Natural killer cell treated with Interleukin-12 subunit alpha and Interleukin-12 subunit beta and Interleukin-15 and Interleukin-18, amount 100 ng/mL, for 72 hours (primary cell): ENCODE data around the gene RGS2. TPM values are rescaled to one million over a fixed set of nuclear protein-coding genes. Genes with fewer than 3 reads are reported as not detected.

Source experiments
- ATAC-seq, 2 donors: fragments of 150-1000 bp; cut with Tn5 transposase in 1 of 2; sonication (Bioruptor Pico), chemical (Tn5 transposase) in 1 of 2; 2 replicates each; pipeline ENCODE4 v1.10.0; 2021
- DNase-seq: peaks from one replicate; pipeline ENCODE4 v3.0.0; 2022; ENCODE audit warnings: low spot score
- H3K27ac Mint-ChIP-seq, 2 donors: 1 replicate in 1 of 2; 2 replicates in 1 of 2; pipeline ENCODE4 v1.8.0; 2022; ENCODE audit warnings: mixed read lengths in 2 of 2, mild to moderate bottlenecking in 1 of 2, moderate library complexity in 1 of 2
- H3K27me3 Mint-ChIP-seq, 2 donors: 1 replicate in 1 of 2; 2 replicates in 1 of 2; pipeline ENCODE4 v1.8.0; 2022; ENCODE audit warnings: mixed read lengths in 2 of 2
- H3K36me3 Mint-ChIP-seq: one replicate; pipeline ENCODE4 v1.8.0; 2022; ENCODE audit warnings: mixed read lengths
- H3K4me1 Mint-ChIP-seq, 2 donors: 1 replicate in 1 of 2; 2 replicates in 1 of 2; pipeline ENCODE4 v1.8.0; 2022; ENCODE audit warnings: low read depth in 2 of 2, mixed read lengths in 2 of 2, mild to moderate bottlenecking in 1 of 2
- H3K4me3 Mint-ChIP-seq: one replicate; pipeline ENCODE4 v1.8.0; 2022; ENCODE audit warnings: mixed read lengths
- H3K9me3 Mint-ChIP-seq: 2 replicates; pipeline ENCODE4 v1.8.0; 2022; ENCODE audit warnings: mixed read lengths
- total RNA-seq, 2 donors: library from RNA; stranded (reverse); gene quantifications; one replicate each; pipeline ENCODE4 v1.2.3, GENCODE V29; 2022

The RGS2 gene
- total RNA-seq, 2 donors from 2014 or later, result 9.6 to 16.5 TPM

- Mint-ChIP-seq H3K4me1 (no peaks in the 10 kb centered on the region), H3K27me3 (peaks cover 25 to 28% of the 10 kb centered on the region in 2 donors), H3K4me3 (no peak overlapping the region), H3K36me3 (no peaks in the 10 kb centered on the region), H3K9me3 (peaks cover 5% of the 10 kb centered on the region), H3K27ac (no peak overlapping the region)
- ATAC-seq (no peak), DNase-seq (no peak)
Measured at GRCh38 chr1:192783791-192784190, 25.0 kb upstream of the RGS2 start.

DNA sequence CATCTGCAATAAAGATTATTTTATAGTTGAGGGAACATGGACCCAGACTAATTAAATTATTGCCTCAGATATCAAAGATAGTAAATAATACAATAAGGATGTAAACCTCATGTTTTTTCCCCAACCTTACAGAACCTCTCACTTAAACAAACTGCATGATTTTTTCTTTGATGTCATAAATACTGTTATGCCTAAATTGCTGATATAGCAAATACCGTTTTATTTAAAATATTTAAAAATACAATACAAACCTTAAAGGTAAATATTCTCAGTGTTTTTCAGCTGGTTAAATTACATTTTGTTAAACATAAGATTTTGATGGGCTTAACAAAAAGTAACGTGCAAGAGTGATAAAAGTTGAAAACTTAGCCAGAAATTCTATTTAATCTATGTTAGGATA is 24.4 kb upstream of the RGS2 start:
- H3K27me3 Mint-ChIP-seq, result peaks cover 25 to 26% of the 10 kb centered on the region in 2 donors
- no peak overlapping the region for H3K27ac Mint-ChIP-seq
- DNase-seq (no peak), ATAC-seq (no peak)
- no peaks in the 10 kb centered on the region for H3K4me1 Mint-ChIP-seq
- no peak overlapping the region for H3K4me3 Mint-ChIP-seq
- no peaks in the 10 kb centered on the region for H3K36me3 Mint-ChIP-seq
- H3K9me3 Mint-ChIP-seq, result peaks cover 3% of the 10 kb centered on the region

- DNase-seq (no peak), ATAC-seq (no peak)
- Mint-ChIP-seq H3K4me1 (no peaks in the 10 kb centered on the region), H3K27me3 (peaks cover 21 to 22% of the 10 kb centered on the region in 2 donors), H3K36me3 (no peaks in the 10 kb centered on the region), H3K9me3 (peaks cover 2% of the 10 kb centered on the region), H3K27ac (no peak overlapping the region), H3K4me3 (no peak overlapping the region)
Measured at GRCh38 chr1:192786576-192786975, 22.3 kb upstream of the RGS2 start.

DNA sequence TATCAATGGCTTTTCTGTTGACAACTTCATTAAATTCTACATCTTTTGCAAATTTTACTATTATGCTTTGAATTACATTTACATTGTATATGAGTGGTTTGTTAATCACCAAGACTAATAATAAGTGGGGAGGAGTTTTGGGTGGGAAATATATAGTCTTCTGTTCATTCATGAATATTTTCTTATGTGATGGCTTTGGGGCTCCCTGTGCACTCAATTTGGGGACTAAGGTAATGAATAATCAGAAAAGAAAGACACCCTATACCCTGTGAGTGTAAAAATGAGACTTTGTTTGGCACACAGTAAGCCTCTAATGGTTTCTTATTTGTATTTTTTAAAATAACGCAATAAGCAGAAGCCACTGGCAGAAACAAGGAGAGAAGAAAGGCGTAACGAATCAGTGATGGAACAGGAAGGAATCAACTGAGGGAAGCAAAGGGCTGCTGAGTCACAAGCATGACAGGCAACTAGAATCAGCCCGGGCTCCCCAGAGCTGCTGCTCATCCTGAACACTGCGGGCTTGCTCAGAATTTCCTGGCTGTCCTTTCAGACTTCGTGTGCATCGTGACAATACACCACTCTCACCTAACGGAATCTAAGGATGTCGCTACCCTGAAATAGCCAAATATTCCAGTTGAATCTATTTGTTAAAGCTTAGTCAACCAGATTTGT is 20.8 kb upstream of the RGS2 start:
- Mint-ChIP-seq H3K9me3 (no peaks in the 10 kb centered on the region), H3K27me3 (peaks cover 8 to 16% of the 10 kb centered on the region in 2 donors), H3K36me3 (no peaks in the 10 kb centered on the region), H3K27ac (no peak overlapping the region), H3K4me1 (no peaks in the 10 kb centered on the region), H3K4me3 (no peak overlapping the region)
- ATAC-seq, result no peak
- no peak for DNase-seq

- Mint-ChIP-seq H3K36me3 (no peaks in the 10 kb centered on the region), H3K27ac (no peak overlapping the region), H3K4me1 (no peaks in the 10 kb centered on the region), H3K9me3 (no peaks in the 10 kb centered on the region), H3K27me3 (peaks cover 4 to 18% of the 10 kb centered on the region in 2 donors), H3K4me3 (no peak overlapping the region)
- DNase-seq (no peak), ATAC-seq (no peak)
Measured at GRCh38 chr1:192789871-192790270, 19.0 kb upstream of the RGS2 start.

DNA sequence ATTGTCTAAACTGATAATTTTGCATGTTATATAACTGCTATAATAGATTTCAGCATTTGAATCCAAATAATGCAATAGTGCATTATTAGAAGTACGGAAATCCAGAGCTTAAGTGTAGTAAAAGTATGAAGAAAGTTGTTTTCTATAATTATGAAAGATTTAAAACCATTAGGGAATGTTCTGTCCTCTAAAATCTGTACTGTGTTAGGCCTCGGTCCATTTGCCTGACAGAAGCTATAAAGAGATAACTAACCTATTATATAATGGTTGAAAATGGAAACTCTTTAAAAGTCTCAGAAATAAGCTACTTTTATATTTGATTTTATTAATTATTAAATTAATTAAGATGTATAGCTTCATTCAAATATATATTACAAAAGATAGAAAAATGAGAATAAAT is 16.2 kb upstream of the RGS2 start:
- Mint-ChIP-seq H3K27ac (no peak overlapping the region), H3K27me3 (peaks cover 4 to 20% of the 10 kb centered on the region in 2 donors), H3K36me3 (no peaks in the 10 kb centered on the region), H3K9me3 (no peaks in the 10 kb centered on the region), H3K4me3 (no peak overlapping the region), H3K4me1 (no peaks in the 10 kb centered on the region)
- DNase-seq (no peak), ATAC-seq (no peak)

- H3K4me1 Mint-ChIP-seq, result no peaks in the 10 kb centered on the region
- DNase-seq (no peak), ATAC-seq (no peak)
- H3K4me3 Mint-ChIP-seq, result no peak overlapping the region
- H3K27ac Mint-ChIP-seq, result no peak overlapping the region
- H3K9me3 Mint-ChIP-seq, result no peaks in the 10 kb centered on the region
- H3K36me3 Mint-ChIP-seq, result no peaks in the 10 kb centered on the region
- H3K27me3 Mint-ChIP-seq, result peaks cover 0 to 16% of the 10 kb centered on the region in 2 donors
Measured at GRCh38 chr1:192793983-192794767, 14.7 kb upstream of the RGS2 start.

GRCh38 chr1:192794768-192795035 is 14.1 kb upstream of the RGS2 start:
- ATAC-seq (no peak), DNase-seq (no peak)
- Mint-ChIP-seq H3K9me3 (no peaks in the 10 kb centered on the region), H3K27me3 (peaks cover 0 to 16% of the 10 kb centered on the region in 2 donors), H3K4me3 (no peak overlapping the region), H3K27ac (no peak overlapping the region), H3K4me1 (no peaks in the 10 kb centered on the region), H3K36me3 (no peaks in the 10 kb centered on the region)

GRCh38 chr1:192795916-192796618 is 12.8 kb upstream of the RGS2 start:
- H3K27me3 Mint-ChIP-seq, result peaks cover 0 to 15% of the 10 kb centered on the region in 2 donors
- no peak overlapping the region for H3K27ac Mint-ChIP-seq
- H3K36me3 Mint-ChIP-seq, result no peaks in the 10 kb centered on the region
- no peak for DNase-seq
- no peaks in the 10 kb centered on the region for H3K4me1 Mint-ChIP-seq
- no peak for ATAC-seq
- H3K4me3 Mint-ChIP-seq, result no peak overlapping the region
- no peaks in the 10 kb centered on the region for H3K9me3 Mint-ChIP-seq

GRCh38 chr1:192797143-192797542 is 11.7 kb upstream of the RGS2 start:
- peaks cover 0 to 12% of the 10 kb centered on the region in 2 donors for H3K27me3 Mint-ChIP-seq
- H3K36me3 Mint-ChIP-seq, result no peaks in the 10 kb centered on the region
- H3K4me1 Mint-ChIP-seq, result no peaks in the 10 kb centered on the region
- H3K27ac Mint-ChIP-seq, result no peak overlapping the region
- no peak overlapping the region for H3K4me3 Mint-ChIP-seq
- H3K9me3 Mint-ChIP-seq, result no peaks in the 10 kb centered on the region
- ATAC-seq, result no peak
- DNase-seq, result no peak

DNA sequence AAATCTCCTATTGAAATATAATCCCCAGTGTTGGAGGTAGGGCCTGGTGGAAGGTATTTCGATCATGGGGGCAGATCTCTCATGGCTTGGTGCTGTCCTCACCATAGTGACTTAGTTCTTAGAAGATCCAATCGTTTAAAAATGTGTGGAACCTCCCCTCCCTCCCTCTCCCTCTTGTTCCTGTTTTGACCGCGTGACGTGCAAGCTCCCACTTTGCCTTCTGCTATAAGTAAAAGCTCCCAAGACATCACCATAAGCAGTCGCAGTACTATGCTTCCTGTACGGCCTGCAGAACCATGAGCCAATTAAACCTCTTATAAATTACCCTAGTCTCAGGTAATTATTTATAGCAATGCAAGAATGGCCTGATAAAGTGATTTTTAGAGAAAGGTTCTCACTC is 10.9 kb upstream of the RGS2 start:
- H3K27me3 Mint-ChIP-seq, result peaks cover 0 to 12% of the 10 kb centered on the region in 2 donors
- DNase-seq (no peak), ATAC-seq (no peak)
- peaks cover 0 to 5% of the 10 kb centered on the region in 2 donors for H3K4me1 Mint-ChIP-seq
- no peak overlapping the region for H3K4me3 Mint-ChIP-seq
- H3K9me3 Mint-ChIP-seq, result no peaks in the 10 kb centered on the region
- H3K27ac Mint-ChIP-seq, result no peak overlapping the region
- H3K36me3 Mint-ChIP-seq, result no peaks in the 10 kb centered on the region

- H3K9me3 Mint-ChIP-seq, result no peaks in the 10 kb centered on the region
- H3K4me1 Mint-ChIP-seq, result peaks cover 0 to 7% of the 10 kb centered on the region in 2 donors
- H3K27me3 Mint-ChIP-seq, result no peaks in the 10 kb centered on the region
- no peak overlapping the region for H3K4me3 Mint-ChIP-seq
- DNase-seq (no peak), ATAC-seq (no peak)
- H3K36me3 Mint-ChIP-seq, result no peaks in the 10 kb centered on the region
- no peak overlapping the region for H3K27ac Mint-ChIP-seq
Measured at GRCh38 chr1:192801451-192801850, 7.4 kb upstream of the RGS2 start.

- no peaks in the 10 kb centered on the region for H3K9me3 Mint-ChIP-seq
- DNase-seq (no peak), ATAC-seq (no peak)
- H3K4me1 Mint-ChIP-seq, result peaks cover 8 to 16% of the 10 kb centered on the region in 2 donors
- no peaks in the 10 kb centered on the region for H3K27me3 Mint-ChIP-seq
- H3K4me3 Mint-ChIP-seq, result no peak overlapping the region
- H3K27ac Mint-ChIP-seq, result no peak overlapping the region
- no peaks in the 10 kb centered on the region for H3K36me3 Mint-ChIP-seq
Measured at GRCh38 chr1:192802406-192802805, 6.4 kb upstream of the RGS2 start.

DNA sequence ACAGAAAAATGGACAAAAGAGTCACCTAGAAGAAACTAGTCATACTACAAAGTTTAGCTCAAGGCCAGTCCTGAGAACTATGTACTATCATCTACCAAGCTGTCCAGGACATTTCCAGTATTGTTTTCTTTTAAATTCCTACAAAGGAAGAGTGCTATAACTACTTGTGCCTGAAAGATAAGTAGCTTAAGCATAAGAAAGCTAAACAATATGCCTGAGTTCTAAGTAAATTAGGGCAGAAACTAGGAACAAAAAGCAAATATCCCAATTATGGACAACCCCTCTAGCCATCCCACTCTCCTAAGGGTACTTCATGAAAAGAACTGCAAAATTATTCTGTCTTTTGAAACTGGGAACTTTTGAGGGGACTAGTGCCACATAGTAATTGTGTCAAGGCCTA is 5.3 kb upstream of the RGS2 start:
- Mint-ChIP-seq H3K9me3 (no peaks in the 10 kb centered on the region), H3K4me3 (no peak overlapping the region), H3K27ac (no peak overlapping the region), H3K4me1 (peaks cover 17 to 22% of the 10 kb centered on the region in 2 donors), H3K27me3 (no peaks in the 10 kb centered on the region), H3K36me3 (no peaks in the 10 kb centered on the region)
- ATAC-seq (no peak), DNase-seq (no peak)
